AG04449 (cell line): ENCODE data around the gene SYT7.

Experiments used
- CTCF ChIA-PET: fragments of 350-600 bp; formaldehyde crosslinking; extraction: SDS; loops from one replicate; lab custom pipeline; 2021; ENCODE audit warnings: antibody characterized with exemption; lab: Yijun Ruan, JAX
- POLR2A ChIA-PET: fragments of 400-600, 350-600 bp; formaldehyde crosslinking; extraction: SDS; loops from one replicate; lab custom pipeline; 2020; ENCODE audit warnings: antibody characterized with exemption, inconsistent platforms; lab: Yijun Ruan, JAX
- DNase-seq: peaks from one replicate; pipeline ENCODE4 v3.0.0-alpha.2; 2010; ENCODE audit warnings: low read depth, low spot score
- H3K4me3 ChIP-seq: 2 replicates; pipeline ENCODE4 v1.5.1; 2011; ENCODE audit warnings: low read depth, mild to moderate bottlenecking, control low read depth, low read length
- CTCF ChIP-seq: IDR thresholded peaks from one replicate; pipeline ENCODE4 v1.5.1; 2011; ENCODE audit warnings: mild to moderate bottlenecking, moderate library complexity, low read length, control low read depth, inconsistent platforms; ENCODE audit not compliant: insufficient read depth; ENCODE audit errors: missing control alignments

SYT7 gene

GRCh38 chr11:61569018-61569417, 11.9 kb downstream of the SYT7 start:
- CTCF ChIA-PET: interaction anchor here (1.0 to 2.9 kb wide), 5 partner anchors 10 to 91 kb away, joined by 3 to 14 read pairs (median 3); no protein-coding TSS in a partner anchor
- DNase-seq: no peak
- TF ChIP-seq CTCF: no peak
- POLR2A ChIA-PET: no interaction called here
- H3K4me3 ChIP-seq: no peak overlapping the region

- POLR2A ChIA-PET: no interaction called here
- no peak overlapping the region for H3K4me3 ChIP-seq
- DNase-seq: no peak
- TF ChIP-seq CTCF: peak; percentile 26
- CTCF ChIA-PET: interaction anchor here (0.9 to 3.7 kb wide), 12 partner anchors 10 to 132 kb away, joined by 3 to 15 read pairs (median 3); no protein-coding TSS in a partner anchor
Observed at GRCh38 chr11:61567286-61568061, 13.4 kb downstream of the SYT7 start.

GRCh38 chr11:61564936-61565696, 15.8 kb downstream of the SYT7 start:
- DNase-seq: no peak
- POLR2A ChIA-PET: no interaction called here
- TF ChIP-seq CTCF: no peak
- CTCF ChIA-PET: interaction anchor here (0.7 to 3.7 kb wide), 7 partner anchors 23 to 90 kb away, joined by 3 to 15 read pairs (median 3); no protein-coding TSS in a partner anchor
- H3K4me3 ChIP-seq: no peak overlapping the region

- no peak for TF ChIP-seq CTCF
- ChIA-PET CTCF (no interaction called here), POLR2A (no interaction called here)
- DNase-seq: no peak
- no peak overlapping the region for H3K4me3 ChIP-seq
Observed at GRCh38 chr11:61560751-61561150, 20.1 kb downstream of the SYT7 start.

GRCh38 chr11:61556621-61557020, 24.3 kb downstream of the SYT7 start:
- ChIA-PET CTCF (interaction anchor here (1.0 to 3.7 kb wide), 3 partner anchors 9 to 40 kb away, joined by 3 to 16 read pairs (median 14); no protein-coding TSS in a partner anchor), POLR2A (no interaction called here)
- no peak for DNase-seq

More at GRCh38 chr11:61556621-61557020, 24.3 kb downstream of the SYT7 start:
- TF ChIP-seq CTCF: no peak
- no peak overlapping the region for H3K4me3 ChIP-seq
